Panc1 (cell line): ENCODE results near the gene RPL28.

ENCODE experiments used
- CTCF ChIP-seq: fragments of 450-650 bp; IDR thresholded peaks from 2 replicates; pipeline ENCODE4 v1.5.1; 2017; ENCODE audit warnings: mild to moderate bottlenecking
- POLR2AphosphoS5 ChIP-seq: IDR thresholded peaks from 2 replicates; pipeline ENCODE4 v1.6.1; 2012; ENCODE audit warnings: mild to moderate bottlenecking, low read depth, low read length, moderate library complexity
- REST ChIP-seq, 2 experiments: IDR thresholded peaks; 2 replicates each; pipeline ENCODE4 v1.6.1; 2011 to 2012; ENCODE audit warnings: low read depth in 2 of 2, control low read depth in 1 of 2, low read length in 1 of 2, mild to moderate bottlenecking in 1 of 2, moderate library complexity in 1 of 2; ENCODE audit not compliant: insufficient read depth in 1 of 2
- SIN3A ChIP-seq: IDR thresholded peaks from 2 replicates; pipeline ENCODE4 v1.6.1; 2012; ENCODE audit warnings: low read depth, mild to moderate bottlenecking, low read length, moderate library complexity, borderline replicate concordance; ENCODE audit not compliant: insufficient read depth
- TCF7L2 ChIP-seq: IDR thresholded peaks from 2 replicates; pipeline ENCODE4 v1.6.1; 2011; ENCODE audit warnings: mild to moderate bottlenecking, low read depth, low read length, inconsistent platforms

- TF ChIP-seq CTCF (no peak), REST (IDR thresholded peaks at IDR 0.05; ENCODE audit: insufficient read depth in 1 of 2, low read depth in 2 of 2, low read length in 1 of 2) (no peak), POLR2AphosphoS5 (no peak), SIN3A (no peak), TCF7L2 (no peak)
These were observed 33.1 kb upstream of the RPL28 start for GRCh38 chr19:55352549-55353145.
